RWPE1 (cell line): Measurements from ENCODE around the gene BLOC1S3.

Experiments used
- CTCF ChIA-PET: fragments of 350-600 bp; sonication (Branson Sonifier 250); formaldehyde crosslinking; extraction: SDS; loops from one replicate; lab custom pipeline; 2021; lab: Yijun Ruan, JAX
- POLR2A ChIA-PET: fragments of 400-600 bp; formaldehyde crosslinking; extraction: SDS; loops from one replicate; lab custom pipeline; 2020; ENCODE audit warnings: antibody characterized with exemption; ENCODE audit not compliant: low non-redundant PET; lab: Yijun Ruan, JAX
- DNase-seq: peaks from one replicate; pipeline ENCODE4 v3.0.0; 2012; ENCODE audit warnings: low spot score
- H3K27ac ChIP-seq: fragments of 450-650 bp; 2 replicates; pipeline ENCODE4 v1.5.1; 2017
- CTCF ChIP-seq: fragments of 450-650 bp; conservative IDR thresholded peaks from 2 replicates; pipeline ENCODE4 v1.5.1; 2017; ENCODE audit warnings: low read depth, mild to moderate bottlenecking

Gene BLOC1S3

GRCh38 chr19:45141203-45141900 lies 37.2 kb upstream of the BLOC1S3 start:
- CTCF ChIA-PET: interaction anchor here (1.0 kb wide), 1 partner anchor 10 kb away, joined by 3 read pairs; no protein-coding TSS in a partner anchor
- peak overlapping the region; percentile 65 for H3K27ac ChIP-seq
- DNase-seq: no peak
- POLR2A ChIA-PET: no interaction called here
- TF ChIP-seq CTCF: no peak

- POLR2A ChIA-PET: no interaction called here
- no peak for TF ChIP-seq CTCF
- CTCF ChIA-PET: interaction anchor here (1.0 kb wide), 1 partner anchor 11 kb away, joined by 3 read pairs; no protein-coding TSS in a partner anchor
- DNase-seq: no peak
- peak overlapping the region; percentile 55 for H3K27ac ChIP-seq
Observed at GRCh38 chr19:45142016-45142725, 36.4 kb upstream of the BLOC1S3 start.

- ChIA-PET CTCF (no interaction called here), POLR2A (no interaction called here)
- TF ChIP-seq CTCF: no peak
Observed at GRCh38 chr19:45142726-45143110, 35.9 kb upstream of the BLOC1S3 start.

GRCh38 chr19:45144431-45145269 lies 33.9 kb upstream of the BLOC1S3 start:
- no peak for TF ChIP-seq CTCF
- peak overlapping the region; percentile 55; the same call in 1 of the 2 replicates for H3K27ac ChIP-seq
- no peak for DNase-seq
- POLR2A ChIA-PET: no interaction called here
- CTCF ChIA-PET: interaction anchor here (0.5 to 0.7 kb wide), 4 partner anchors 34 to 553 kb away, joined by 5 to 6 read pairs (median 5); partner anchors contain the start of genes BLOC1S3 and PPM1N

More at GRCh38 chr19:45142726-45143110, 35.9 kb upstream of the BLOC1S3 start:
- DNase-seq: no peak
- peak overlapping the region; percentile 55 for H3K27ac ChIP-seq

- DNase-seq: no peak
- peak overlapping the region; percentile 20 for H3K27ac ChIP-seq
- CTCF ChIA-PET: no interaction called here
- no peak for TF ChIP-seq CTCF
- POLR2A ChIA-PET: no interaction called here
Observed at GRCh38 chr19:45145270-45146189, 33.1 kb upstream of the BLOC1S3 start.
